HL-60 (cell line): ENCODE data around the gene SHISA3.
"Not testable (repeated sequence)": the region's sequence is repeated elsewhere in the genome, so short reads cannot be mapped to it uniquely, and the experiment has no call there.

Source experiments
- GABPA ChIP-seq: IDR thresholded peaks from 2 replicates; pipeline ENCODE4 v1.6.1; 2012; ENCODE audit warnings: low read depth
- POLR2AphosphoS5 ChIP-seq: IDR thresholded peaks from 2 replicates; pipeline ENCODE4 v1.6.1; 2012; ENCODE audit warnings: low read depth
- SPI1 ChIP-seq: IDR thresholded peaks from 2 replicates; pipeline ENCODE4 v1.6.1; 2012; ENCODE audit warnings: low read depth, mild to moderate bottlenecking, borderline replicate concordance
- TF ChIP-seq, protein P1 (sequence below): IDR thresholded peaks from one replicate; pipeline ENCODE4 v1.5.1; 2011; ENCODE audit warnings: low read length, control low read depth, inconsistent platforms; ENCODE audit not compliant: insufficient read depth
- TF ChIP-seq, protein P2 (sequence below): IDR thresholded peaks from 2 replicates; pipeline ENCODE4 v1.6.1; 2012; ENCODE audit warnings: low read depth; ENCODE audit not compliant: insufficient replicate concordance

DNA sequence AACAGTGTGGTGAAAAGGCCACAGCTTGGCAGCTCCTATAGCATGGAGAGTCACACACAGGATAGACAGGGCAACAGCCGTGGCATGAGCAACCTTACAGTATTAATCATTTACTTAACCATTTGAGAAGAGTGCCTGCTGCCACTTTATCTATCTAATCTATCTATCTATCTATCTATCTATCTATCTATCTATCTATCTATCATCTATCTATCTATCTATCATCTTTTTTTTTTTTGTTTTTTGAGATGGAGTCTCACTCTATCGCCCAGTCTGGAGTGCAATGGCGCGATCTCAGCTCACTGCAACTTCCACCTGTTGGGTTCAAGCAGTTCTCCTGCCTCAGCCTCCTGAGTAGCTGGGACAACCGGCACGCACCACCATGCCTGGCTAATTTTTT is 25.0 kb upstream of the SHISA3 start:
- TF ChIP-seq, protein P1, sequence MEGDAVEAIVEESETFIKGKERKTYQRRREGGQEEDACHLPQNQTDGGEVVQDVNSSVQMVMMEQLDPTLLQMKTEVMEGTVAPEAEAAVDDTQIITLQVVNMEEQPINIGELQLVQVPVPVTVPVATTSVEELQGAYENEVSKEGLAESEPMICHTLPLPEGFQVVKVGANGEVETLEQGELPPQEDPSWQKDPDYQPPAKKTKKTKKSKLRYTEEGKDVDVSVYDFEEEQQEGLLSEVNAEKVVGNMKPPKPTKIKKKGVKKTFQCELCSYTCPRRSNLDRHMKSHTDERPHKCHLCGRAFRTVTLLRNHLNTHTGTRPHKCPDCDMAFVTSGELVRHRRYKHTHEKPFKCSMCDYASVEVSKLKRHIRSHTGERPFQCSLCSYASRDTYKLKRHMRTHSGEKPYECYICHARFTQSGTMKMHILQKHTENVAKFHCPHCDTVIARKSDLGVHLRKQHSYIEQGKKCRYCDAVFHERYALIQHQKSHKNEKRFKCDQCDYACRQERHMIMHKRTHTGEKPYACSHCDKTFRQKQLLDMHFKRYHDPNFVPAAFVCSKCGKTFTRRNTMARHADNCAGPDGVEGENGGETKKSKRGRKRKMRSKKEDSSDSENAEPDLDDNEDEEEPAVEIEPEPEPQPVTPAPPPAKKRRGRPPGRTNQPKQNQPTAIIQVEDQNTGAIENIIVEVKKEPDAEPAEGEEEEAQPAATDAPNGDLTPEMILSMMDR, result not testable (repeated sequence)
- not testable (repeated sequence) for TF ChIP-seq POLR2AphosphoS5, GABPA, SPI1
- TF ChIP-seq, protein P2, sequence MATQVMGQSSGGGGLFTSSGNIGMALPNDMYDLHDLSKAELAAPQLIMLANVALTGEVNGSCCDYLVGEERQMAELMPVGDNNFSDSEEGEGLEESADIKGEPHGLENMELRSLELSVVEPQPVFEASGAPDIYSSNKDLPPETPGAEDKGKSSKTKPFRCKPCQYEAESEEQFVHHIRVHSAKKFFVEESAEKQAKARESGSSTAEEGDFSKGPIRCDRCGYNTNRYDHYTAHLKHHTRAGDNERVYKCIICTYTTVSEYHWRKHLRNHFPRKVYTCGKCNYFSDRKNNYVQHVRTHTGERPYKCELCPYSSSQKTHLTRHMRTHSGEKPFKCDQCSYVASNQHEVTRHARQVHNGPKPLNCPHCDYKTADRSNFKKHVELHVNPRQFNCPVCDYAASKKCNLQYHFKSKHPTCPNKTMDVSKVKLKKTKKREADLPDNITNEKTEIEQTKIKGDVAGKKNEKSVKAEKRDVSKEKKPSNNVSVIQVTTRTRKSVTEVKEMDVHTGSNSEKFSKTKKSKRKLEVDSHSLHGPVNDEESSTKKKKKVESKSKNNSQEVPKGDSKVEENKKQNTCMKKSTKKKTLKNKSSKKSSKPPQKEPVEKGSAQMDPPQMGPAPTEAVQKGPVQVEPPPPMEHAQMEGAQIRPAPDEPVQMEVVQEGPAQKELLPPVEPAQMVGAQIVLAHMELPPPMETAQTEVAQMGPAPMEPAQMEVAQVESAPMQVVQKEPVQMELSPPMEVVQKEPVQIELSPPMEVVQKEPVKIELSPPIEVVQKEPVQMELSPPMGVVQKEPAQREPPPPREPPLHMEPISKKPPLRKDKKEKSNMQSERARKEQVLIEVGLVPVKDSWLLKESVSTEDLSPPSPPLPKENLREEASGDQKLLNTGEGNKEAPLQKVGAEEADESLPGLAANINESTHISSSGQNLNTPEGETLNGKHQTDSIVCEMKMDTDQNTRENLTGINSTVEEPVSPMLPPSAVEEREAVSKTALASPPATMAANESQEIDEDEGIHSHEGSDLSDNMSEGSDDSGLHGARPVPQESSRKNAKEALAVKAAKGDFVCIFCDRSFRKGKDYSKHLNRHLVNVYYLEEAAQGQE, result not testable (repeated sequence)
